DMS 273 treated with DMSO at 0.1 percent for 48 hours (cell line): ENCODE results near the gene OAS1.
"Not testable (repeated sequence)": the region's sequence is repeated elsewhere in the genome, so short reads cannot be mapped to it uniquely, and the experiment has no call there.

Experiments used
- DNase-seq: peaks from one replicate; lab custom pipeline; 2025; lab: John Stamatoyannopoulos, UW

OAS1 gene

DNA sequence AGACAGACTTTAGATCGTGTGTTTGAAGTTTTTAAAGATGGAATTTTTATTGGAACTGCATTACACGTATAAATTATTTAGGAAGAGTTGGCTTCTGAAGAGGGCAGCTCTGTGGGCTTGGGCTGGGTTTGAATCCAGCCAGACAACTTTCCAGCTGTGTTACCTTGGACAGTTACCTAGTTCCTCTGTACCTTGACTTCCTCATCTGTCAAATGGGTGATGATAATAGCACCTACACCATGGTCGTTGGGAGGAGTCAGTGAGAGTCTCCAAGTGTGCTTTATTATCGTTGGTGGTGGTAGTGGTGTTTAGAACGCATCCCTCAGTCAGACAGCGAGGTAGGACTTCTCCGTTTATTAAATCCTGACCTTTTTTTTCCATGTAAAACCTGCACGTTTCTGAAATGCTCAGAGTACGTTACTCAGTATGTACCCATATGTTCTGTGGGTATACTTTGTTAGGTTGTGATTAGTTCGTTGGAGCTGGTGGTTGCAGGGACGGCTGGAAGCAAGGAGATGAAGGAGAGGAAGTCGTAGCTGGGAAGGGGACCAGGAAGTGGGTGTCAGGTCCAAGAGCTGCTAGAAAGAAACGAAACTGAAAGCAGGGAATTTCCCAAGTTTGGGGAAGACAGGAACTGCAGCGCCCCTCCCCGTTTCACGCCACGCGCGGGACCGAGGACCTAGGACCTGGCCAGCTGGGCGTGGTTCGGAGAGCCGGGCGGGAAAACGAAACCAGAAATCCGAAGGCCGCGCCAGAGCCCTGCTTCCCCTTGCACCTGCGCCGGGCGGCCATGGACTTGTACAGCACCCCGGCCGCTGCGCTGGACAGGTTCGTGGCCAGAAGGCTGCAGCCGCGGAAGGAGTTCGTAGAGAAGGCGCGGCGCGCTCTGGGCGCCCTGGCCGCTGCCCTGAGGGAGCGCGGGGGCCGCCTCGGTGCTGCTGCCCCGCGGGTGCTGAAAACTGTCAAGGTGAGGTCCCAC is 31.3 kb downstream of the OAS1 start, which contains the start of gene OAS3:
OAS3 (plus strand) TSS at position 734 of the 979 bp plus-strand sequence; CDS start at position 791, 57 bp downstream.
- DNase-seq, result no peak

DNA sequence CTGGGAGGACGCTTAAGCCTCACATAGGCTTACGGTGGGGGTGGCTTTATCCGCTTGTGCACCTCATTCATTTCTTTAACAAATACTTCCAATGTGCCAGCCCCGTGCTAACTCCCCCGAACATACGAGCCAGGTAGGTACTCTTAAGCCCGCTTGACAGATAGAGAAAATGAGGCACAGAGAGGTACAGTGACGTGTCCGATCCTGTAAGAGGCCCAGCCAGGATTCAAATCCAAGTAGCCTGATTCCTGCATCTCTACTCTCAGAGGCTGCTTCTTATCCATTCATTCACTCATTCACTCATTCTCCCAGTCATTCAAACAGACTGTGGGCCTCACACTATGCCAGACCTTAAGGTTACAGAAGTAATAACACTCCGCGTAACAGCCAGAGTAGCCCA is 32.0 kb downstream of the OAS1 start:
- no peak for DNase-seq

DNA sequence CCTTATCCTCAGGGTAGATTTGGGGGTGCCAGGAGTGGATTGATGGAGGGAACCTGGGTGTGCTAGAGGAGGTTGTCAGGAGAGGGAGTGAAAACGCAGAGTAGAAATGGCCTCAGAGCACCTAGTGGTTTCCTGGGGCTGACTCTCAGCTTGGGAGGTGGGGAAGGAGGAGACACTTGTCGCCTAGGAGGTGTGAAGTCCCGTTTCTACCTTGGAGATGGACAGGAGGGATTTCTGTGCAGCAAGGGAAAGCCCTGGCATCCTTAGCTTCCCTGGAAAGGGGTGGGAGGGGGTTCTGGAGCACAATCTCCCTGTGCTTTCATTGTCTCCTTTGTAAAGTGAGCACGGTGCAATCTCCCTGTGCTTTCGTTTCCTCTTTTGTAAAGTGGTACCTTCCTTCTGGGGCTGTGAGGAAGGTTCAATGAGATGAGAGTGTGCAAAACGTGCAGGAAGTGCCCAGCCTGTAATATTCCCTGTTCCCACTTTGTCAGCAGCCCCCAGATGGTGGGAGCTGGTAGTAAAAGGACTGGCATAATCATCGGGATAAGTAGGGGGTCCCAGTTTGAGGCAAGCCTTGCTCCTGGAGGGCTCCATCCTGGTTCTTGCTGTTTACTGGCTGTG is 33.1 kb downstream of the OAS1 start:
- no peak for DNase-seq

DNA sequence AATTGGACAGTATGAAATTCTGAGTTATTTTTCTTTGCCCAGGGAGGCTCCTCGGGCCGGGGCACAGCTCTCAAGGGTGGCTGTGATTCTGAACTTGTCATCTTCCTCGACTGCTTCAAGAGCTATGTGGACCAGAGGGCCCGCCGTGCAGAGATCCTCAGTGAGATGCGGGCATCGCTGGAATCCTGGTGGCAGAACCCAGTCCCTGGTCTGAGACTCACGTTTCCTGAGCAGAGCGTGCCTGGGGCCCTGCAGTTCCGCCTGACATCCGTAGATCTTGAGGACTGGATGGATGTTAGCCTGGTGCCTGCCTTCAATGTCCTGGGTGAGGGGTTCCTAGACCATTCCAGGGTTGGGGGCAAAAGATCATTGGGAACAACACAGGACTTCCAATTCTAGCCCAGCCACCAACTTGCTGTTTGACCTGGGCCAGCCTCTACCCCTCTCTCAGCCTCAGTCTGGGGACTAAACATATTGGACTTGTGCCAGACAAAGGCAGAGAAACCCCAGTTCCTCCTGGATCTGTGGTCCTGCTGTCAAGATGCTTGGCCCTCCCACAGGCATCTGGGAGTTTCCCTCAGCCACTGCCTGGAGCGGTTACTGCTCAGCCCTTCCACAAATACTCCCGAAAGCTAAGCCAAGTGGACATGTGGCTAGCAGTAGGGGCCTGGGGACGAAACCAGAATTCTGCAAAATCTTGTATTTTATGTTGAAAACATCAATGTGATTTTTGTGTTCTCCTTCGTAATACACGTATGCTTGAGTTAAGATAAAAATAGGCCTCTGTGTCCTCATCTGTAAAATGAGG is 35.0 kb downstream of the OAS1 start:
- no peak for DNase-seq

DNA sequence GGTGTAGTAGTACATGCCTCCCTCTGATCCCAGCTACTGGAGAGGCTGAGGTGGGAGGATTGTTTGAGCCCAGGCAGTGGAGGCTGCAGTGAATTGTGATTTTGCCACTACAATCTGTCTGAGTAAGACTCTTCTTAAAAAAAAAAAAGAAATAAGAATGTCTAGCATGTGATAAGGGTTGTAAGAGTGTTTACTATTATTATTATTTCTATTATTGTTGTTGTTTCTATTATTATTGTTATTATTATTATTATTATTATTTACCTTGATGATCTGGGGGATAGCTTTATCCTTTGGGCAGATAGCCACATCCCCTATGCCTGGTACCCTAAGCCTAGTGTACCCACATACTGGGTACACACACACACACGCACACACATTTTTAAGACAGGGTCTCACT is 35.8 kb downstream of the OAS1 start:
- no peak for DNase-seq

DNA sequence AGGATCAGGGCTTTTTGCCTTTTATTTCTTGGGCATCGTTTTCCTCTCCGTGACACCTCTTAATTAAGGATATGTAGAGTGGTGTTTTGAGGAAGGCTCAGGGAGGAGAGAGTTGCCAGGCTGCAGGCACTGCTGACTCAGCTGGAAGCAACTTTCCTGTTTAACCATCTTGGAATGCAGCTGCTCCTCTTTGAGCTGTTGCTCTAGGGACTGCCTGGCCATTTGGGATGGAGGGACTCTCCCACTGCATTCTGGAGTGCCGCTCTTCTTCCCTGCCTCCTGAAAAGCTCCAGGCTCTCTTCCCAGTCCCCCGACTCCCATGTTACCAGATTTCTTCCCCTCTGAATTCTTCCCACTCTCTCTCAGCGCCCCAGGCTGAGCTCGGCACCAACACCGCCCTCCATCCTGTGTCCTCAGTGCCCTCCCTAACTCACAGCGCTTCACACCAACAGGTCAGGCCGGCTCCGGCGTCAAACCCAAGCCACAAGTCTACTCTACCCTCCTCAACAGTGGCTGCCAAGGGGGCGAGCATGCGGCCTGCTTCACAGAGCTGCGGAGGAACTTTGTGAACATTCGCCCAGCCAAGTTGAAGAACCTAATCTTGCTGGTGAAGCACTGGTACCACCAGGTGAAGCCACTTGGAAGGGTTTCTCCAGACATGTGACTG is 37.4 kb downstream of the OAS1 start:
- DNase-seq, result no peak

DNA sequence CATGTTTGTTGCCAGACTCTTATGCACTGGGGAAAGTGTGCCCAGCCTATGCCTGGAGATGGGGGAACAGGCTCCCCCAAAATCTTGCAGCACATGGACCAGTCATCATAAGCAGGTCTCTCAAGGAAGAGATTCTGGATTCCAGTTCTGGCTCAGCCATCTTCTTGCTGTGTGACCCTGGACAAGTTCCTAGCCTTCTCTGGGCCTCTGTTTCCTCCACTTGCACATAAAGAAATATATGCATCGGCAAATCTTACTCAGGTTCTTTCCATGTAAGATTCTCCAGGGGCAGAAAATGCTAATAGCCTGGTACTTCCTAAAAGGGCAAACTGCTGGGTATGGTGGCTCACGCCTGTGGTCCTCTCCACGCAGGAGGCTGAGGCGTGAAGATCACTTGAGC is 38.8 kb downstream of the OAS1 start:
- no peak for DNase-seq

DNA sequence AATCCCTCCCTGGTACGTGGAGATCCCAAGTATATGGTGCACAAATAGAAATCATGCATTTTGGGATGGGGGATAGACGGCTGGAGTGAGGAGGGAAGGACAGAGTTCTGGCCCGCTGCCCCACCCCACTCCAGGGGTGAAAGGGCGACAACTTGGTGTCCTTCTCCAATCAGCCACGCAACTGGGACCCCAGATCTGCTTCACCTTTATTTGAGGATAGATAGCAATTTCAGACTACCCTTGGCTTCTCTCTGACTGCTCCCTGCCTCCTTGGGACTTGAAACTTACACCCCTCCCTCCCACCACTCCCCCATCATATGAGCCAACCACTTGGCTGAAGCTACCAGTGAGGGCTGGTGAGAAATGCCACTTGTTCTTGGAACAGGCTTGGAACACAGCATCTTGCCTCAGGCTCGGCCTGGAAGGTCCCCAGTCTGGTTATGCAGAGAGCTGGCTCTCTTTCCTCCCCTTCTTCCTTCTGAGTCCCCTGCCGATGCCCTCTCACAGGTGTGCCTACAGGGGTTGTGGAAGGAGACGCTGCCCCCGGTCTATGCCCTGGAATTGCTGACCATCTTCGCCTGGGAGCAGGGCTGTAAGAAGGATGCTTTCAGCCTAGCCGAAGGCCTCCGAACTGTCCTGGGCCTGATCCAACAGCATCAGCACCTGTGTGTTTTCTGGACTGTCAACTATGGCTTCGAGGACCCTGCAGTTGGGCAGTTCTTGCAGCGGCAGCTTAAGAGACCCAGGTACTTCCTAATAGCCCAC is 39.7 kb downstream of the OAS1 start:
- no peak for DNase-seq

DNA sequence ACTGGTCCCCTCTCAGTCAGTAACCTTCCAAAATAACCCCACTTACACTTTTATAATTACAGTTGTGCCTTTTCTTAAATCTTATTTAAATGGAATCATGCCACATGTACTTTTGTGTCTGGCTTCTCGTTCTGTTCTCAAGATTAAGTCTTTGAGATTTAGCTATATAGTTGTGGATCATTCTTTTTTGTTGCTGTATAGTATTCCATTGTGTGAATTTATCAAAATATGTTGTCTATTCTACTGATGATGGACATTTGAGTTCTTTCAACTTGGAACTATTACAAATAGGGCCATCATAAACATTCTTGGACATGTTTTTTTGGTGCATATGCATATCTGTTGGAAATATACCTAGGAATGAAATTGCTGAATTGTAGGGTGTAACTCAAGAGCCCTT is 40.6 kb downstream of the OAS1 start:
- DNase-seq, result no peak

DNA sequence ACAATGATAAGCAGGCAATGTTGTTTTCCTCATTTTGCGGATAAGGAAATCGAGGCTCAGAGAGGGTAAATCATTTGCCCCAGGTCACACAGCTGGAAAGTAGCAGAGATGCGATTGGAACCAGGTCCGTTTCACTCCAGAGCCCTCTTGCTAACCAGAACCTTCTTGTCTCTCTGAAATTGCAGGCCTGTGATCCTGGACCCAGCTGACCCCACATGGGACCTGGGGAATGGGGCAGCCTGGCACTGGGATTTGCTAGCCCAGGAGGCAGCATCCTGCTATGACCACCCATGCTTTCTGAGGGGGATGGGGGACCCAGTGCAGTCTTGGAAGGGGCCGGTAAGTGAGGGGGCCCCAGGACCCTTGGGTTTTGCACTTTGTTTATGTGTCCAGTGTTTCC is 41.0 kb downstream of the OAS1 start:
- DNase-seq, result no peak

DNA sequence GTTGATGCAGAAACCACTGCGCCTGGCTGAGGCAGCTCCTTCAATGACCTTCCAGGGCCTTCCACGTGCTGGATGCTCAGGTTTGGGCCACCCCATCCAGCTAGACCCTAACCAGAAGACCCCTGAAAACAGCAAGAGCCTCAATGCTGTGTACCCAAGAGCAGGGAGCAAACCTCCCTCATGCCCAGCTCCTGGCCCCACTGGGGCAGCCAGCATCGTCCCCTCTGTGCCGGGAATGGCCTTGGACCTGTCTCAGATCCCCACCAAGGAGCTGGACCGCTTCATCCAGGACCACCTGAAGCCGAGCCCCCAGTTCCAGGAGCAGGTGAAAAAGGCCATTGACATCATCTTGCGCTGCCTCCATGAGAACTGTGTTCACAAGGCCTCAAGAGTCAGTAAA is 42.0 kb downstream of the OAS1 start:
- no peak for DNase-seq

DNA sequence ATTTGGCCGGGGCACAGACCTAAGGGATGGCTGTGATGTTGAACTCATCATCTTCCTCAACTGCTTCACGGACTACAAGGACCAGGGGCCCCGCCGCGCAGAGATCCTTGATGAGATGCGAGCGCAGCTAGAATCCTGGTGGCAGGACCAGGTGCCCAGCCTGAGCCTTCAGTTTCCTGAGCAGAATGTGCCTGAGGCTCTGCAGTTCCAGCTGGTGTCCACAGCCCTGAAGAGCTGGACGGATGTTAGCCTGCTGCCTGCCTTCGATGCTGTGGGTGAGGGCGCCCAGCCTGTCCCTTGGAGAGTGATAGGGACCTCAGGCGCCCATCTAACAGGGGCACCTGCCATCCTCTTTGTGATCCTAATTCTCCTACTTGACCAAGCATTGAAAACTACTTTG is 43.9 kb downstream of the OAS1 start:
- no peak for DNase-seq

DNA sequence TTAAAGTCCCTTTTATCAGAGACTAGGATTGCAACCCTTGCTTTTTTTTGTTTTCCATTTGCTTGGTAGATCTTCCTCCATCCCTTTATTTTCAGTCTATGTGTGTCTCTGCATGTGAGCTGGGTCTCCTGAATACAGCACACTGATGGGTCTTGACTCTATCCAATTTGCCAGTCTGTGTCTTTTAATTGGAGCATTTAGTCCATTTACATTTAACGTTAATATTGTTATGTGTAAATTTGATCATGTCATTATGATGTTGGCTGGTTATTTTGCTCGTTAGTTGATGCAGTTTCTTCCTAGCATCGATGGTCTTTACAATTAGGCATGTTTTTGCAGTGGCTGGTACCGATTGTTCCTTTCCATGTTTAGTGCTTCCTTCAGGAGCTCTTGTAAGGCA is 50.4 kb downstream of the OAS1 start:
- not testable (repeated sequence) for DNase-seq

DNA sequence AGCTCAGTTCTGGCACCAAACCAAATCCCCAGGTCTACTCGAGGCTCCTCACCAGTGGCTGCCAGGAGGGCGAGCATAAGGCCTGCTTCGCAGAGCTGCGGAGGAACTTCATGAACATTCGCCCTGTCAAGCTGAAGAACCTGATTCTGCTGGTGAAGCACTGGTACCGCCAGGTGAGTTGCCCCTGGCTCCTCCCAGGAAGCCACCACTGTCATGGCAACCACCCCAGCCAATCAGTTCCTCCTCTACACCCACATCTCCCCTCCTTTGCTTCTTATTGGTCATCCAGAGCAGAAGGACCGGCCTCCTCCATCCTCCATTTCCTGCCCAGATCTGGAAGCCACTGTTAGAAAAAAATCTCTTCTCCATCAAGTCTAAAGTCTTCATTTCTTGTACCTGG is 54.3 kb downstream of the OAS1 start:
- no peak for DNase-seq

DNA sequence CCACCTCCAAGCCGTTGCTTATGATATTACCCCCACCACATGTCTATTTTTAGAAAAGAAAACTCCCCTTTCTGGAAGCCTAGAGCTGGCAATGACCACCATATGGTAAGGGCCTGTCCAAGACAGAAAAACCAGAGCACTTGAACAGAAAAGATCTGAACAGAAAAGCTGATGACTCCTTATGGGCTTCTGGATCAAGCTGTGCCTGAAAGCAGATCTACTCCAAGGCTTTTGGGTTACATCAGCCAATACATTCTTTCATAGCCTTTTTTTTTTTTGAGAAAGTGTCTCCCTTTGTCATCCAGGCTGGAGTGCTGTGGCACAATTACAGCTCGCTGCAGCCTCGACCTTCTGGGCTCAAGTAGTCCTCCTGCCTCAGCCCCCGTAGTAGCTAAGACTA is 54.8 kb downstream of the OAS1 start:
- no peak for DNase-seq

DNA sequence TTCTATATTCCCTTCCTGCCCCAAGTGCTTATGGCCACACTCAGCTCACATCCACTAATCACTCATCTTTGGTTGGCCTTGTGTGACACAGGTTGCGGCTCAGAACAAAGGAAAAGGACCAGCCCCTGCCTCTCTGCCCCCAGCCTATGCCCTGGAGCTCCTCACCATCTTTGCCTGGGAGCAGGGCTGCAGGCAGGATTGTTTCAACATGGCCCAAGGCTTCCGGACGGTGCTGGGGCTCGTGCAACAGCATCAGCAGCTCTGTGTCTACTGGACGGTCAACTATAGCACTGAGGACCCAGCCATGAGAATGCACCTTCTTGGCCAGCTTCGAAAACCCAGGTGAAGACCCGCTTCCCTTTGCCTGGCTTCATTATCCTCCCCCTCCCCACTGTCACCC is 55.8 kb downstream of the OAS1 start:
- no peak for DNase-seq

DNA sequence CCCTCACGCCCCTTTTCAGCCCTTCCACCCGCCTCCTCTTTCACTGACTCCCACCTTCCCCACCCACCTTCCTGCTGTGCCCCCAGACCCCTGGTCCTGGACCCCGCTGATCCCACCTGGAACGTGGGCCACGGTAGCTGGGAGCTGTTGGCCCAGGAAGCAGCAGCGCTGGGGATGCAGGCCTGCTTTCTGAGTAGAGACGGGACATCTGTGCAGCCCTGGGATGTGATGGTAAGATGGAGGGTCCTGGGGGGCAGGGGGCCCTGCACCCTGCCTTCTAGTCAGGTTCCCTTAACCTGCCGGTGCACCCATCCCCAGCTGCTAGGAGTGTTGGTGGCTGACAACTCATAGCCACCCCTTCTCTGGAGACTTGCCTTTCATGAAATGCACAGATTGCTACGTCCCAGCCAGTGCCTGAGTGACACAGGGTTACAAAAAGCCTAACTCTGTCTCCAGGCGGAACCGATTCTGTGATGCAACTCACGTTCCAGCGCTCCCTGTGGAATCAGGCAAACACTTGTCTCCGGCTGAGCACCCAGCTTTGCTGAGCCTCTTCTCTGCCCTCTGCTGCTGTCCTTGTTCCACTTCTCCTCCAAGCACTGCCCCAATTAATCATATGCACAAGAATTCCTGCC is 56.6 kb downstream of the OAS1 start:
- no peak for DNase-seq

DNA sequence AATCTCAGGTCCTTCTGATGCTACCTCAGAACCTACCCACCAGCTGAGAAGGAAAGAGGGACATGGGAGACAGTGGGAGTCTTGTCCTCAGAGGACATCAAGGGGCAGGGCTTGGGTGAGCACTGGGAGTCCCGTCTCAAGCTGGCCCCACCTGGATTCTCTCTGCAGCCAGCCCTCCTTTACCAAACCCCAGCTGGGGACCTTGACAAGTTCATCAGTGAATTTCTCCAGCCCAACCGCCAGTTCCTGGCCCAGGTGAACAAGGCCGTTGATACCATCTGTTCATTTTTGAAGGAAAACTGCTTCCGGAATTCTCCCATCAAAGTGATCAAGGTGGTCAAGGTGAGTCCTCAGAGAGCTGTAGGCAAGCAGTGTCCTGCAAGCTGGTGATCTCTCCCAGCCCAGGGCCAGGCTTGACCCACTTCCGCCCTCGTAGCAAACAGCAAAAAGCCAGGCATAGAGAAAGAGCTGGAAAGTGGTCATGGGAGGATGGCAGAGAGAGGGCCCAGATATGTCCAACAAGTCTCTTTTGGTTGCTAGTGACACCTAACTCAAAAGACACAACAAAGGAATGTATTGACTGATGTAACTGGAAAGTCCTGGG is 57.4 kb downstream of the OAS1 start:
- no peak for DNase-seq

DNA sequence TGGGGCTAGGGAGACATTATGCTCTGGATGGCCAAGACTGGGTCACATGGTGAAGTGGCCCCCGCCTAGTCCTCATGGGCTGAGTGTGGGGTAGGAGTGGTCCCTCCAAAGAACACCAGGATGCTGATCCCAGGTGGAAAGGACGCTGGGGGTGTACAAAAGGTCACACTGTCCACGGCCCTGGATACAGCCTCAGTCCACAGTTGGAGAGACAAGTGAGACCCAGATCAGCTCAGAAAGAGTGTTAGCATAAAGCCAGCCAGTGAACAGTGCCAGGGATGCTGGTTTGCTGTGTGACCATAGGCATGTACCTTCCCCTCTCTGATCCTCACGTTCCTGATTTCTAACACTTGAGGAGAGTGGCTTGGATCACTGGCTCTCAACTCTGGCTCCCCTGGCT is 58.2 kb downstream of the OAS1 start:
- no peak for DNase-seq

DNA sequence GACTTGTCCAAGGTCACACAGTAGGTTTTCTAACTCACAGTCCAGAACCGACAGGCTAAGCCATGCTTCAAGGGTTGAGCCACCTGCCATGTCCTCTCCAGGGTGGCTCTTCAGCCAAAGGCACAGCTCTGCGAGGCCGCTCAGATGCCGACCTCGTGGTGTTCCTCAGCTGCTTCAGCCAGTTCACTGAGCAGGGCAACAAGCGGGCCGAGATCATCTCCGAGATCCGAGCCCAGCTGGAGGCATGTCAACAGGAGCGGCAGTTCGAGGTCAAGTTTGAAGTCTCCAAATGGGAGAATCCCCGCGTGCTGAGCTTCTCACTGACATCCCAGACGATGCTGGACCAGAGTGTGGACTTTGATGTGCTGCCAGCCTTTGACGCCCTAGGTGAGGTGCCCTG is 58.9 kb downstream of the OAS1 start:
- no peak for DNase-seq
